Measurements from ENCODE around the gene MAMDC4.

- no peak for TF ChIP-seq CTCF (IDR thresholded peaks at IDR 0.05; ENCODE audit: low read length)
- no peak for TF ChIP-seq EZH2 (IDR thresholded peaks at IDR 0.05; ENCODE audit: borderline replicate concordance, low read length)
Observed at GRCh38 chr9:136831720-136832104, 20.4 kb upstream of the MAMDC4 start.

Data from OCI-LY1 (cell line).